Memory B cell (primary cell): ENCODE data around the gene NSMCE1.

ENCODE experiments used
- ATAC-seq: fragments of 150-1000 bp; cut with Tn5 transposase; 2 replicates; pipeline ENCODE4 v1.10.0; 2021; ENCODE audit warnings: low read depth, mild to moderate bottlenecking, moderate library complexity
- DNase-seq, 2 donors: peaks; one replicate each; pipeline ENCODE4 v3.0.0; 2022; ENCODE audit warnings: low spot score in 2 of 2
- H3K27ac Mint-ChIP-seq: one replicate; pipeline ENCODE4 v1.8.0; 2022; ENCODE audit warnings: mild to moderate bottlenecking, moderate library complexity, mixed read lengths
- H3K27me3 Mint-ChIP-seq: one replicate; pipeline ENCODE4 v1.8.0; 2022; ENCODE audit warnings: mixed read lengths
- H3K36me3 Mint-ChIP-seq: one replicate; pipeline ENCODE4 v1.8.0; 2022; ENCODE audit warnings: mild to moderate bottlenecking, mixed read lengths
- H3K4me1 Mint-ChIP-seq: one replicate; pipeline ENCODE4 v1.8.0; 2022; ENCODE audit warnings: mixed read lengths
- H3K4me3 Mint-ChIP-seq: one replicate; pipeline ENCODE4 v1.8.0; 2022; ENCODE audit warnings: mild to moderate bottlenecking, moderate library complexity, mixed read lengths
- H3K9me3 Mint-ChIP-seq: one replicate; pipeline ENCODE4 v1.8.0; 2022; ENCODE audit warnings: mixed read lengths

NSMCE1 gene

DNA sequence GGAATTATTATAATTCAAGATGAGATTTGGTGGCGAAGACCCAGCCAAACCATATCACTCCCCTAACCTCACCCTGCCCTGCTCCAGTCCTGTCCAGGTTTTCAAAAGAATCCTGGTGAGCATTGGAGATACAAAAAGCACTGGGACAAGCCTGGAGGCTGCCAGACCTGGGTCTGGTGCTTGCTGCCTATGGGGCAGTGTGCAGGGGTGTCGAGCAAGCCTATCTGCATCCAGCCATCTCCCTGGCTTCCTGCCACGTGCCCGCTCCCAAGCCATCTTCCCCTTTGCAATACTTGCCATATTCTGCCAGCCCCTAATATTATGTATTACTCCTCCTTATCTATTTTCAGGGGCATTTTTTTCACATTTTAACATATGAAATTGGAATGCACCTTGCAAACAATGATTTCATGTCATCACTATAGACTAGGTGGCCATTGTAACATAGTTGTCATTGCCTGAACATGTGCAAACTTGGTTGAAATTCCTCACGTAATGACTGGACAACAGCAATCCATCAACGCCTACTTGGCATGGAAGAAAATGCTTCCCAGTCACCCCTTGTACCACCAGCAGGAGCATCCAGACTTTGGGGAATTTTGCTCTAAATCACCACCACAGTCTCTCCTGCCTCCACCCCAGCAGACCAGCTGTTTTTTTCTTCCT, 73.4 kb downstream of the NSMCE1 start:
- Mint-ChIP-seq H3K4me1 (peaks cover 20% of the 10 kb centered on the region), H3K27me3 (peaks cover 4% of the 10 kb centered on the region), H3K4me3 (no peak overlapping the region), H3K36me3 (no peaks in the 10 kb centered on the region), H3K27ac (no peak overlapping the region), H3K9me3 (peaks cover 3% of the 10 kb centered on the region)
- no peak for DNase-seq
- no peak for ATAC-seq

- Mint-ChIP-seq H3K4me1 (peaks cover 8% of the 10 kb centered on the region), H3K4me3 (no peak overlapping the region), H3K27me3 (peaks cover 8% of the 10 kb centered on the region), H3K36me3 (no peaks in the 10 kb centered on the region), H3K9me3 (peaks cover 2% of the 10 kb centered on the region), H3K27ac (no peak overlapping the region)
- DNase-seq (no peak), ATAC-seq (no peak)
These were observed 75.1 kb downstream of the NSMCE1 start for GRCh38 chr16:27193300-27193990.

- Mint-ChIP-seq H3K27me3 (peaks cover 4% of the 10 kb centered on the region), H3K4me3 (no peak overlapping the region), H3K27ac (no peak overlapping the region), H3K36me3 (no peaks in the 10 kb centered on the region), H3K4me1 (no peaks in the 10 kb centered on the region), H3K9me3 (peaks cover 2% of the 10 kb centered on the region)
- no peak for ATAC-seq
- DNase-seq: no peak
These were observed 77.1 kb downstream of the NSMCE1 start for GRCh38 chr16:27191352-27191924.

DNA sequence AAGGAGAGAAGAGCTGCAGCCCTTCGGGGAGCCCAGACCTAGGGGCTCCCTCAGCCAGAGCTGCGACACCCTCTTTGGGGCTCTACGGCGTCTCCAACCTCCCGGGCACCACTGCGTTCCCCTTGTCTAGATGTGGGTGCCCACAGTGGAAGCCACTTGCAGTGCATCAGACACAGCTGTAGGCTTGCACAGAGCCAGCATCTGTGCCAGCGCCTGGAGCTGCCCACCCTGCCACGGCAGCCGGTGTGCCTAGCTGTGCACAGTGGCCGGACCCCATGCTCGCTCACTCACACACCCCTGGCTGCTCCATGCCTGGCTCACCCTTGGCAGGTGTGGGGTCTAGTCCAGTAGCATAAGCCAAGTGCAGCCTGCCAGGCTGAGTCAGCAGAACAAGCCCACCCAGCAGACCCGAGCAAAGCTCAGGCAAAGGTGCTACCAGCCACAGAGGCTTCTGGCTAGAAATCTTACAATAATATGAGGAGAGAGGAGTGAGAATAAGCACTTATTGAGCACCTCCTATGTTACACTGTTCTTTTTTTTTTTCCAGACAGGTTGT, 78.2 kb downstream of the NSMCE1 start:
- no peak for DNase-seq

DNA sequence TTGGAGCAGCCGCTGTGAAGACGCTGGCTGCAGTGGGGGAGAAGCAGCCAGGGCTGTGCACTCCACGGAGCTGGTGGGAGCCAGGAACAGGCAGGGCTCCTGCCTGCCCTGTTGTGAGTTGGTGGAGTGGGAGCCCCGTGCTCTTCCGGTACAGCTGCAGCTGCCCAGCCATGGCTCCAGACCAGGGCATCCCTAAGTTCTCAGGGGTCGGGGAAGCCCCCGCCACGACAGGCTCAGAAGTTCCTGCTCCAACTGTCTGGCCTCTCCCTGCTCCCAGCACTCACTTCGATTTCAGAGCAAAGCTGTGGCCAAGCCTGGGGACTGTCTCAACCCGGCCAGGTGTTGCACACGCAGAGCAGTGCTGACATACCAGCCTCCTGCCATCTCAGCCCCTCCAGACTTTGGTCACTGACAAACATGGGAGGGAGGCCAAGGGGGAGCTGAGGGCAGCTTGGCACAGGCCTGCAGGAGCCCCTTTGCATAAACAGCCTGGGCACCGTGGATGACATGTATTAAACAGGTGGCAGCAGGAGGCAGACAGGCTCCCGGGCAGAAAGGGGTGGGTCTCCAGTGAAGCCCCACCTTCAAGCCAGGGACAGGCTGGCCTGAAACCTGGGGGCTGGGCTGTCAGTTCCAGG, 79.1 kb downstream of the NSMCE1 start:
- peaks cover 4% of the 10 kb centered on the region for H3K27me3 Mint-ChIP-seq
- no peak overlapping the region for H3K27ac Mint-ChIP-seq
- no peak overlapping the region for H3K4me3 Mint-ChIP-seq
- DNase-seq: no peak
- no peaks in the 10 kb centered on the region for H3K4me1 Mint-ChIP-seq
- H3K9me3 Mint-ChIP-seq: no peaks in the 10 kb centered on the region
- no peak for ATAC-seq
- no peaks in the 10 kb centered on the region for H3K36me3 Mint-ChIP-seq

More for the DNA sequence above, 78.2 kb downstream of the NSMCE1 start:
- no peak overlapping the region for H3K27ac Mint-ChIP-seq
- H3K36me3 Mint-ChIP-seq: no peaks in the 10 kb centered on the region
- H3K27me3 Mint-ChIP-seq: peaks cover 4% of the 10 kb centered on the region
- no peak for ATAC-seq
- no peak overlapping the region for H3K4me3 Mint-ChIP-seq
- H3K4me1 Mint-ChIP-seq: no peaks in the 10 kb centered on the region
- H3K9me3 Mint-ChIP-seq: no peaks in the 10 kb centered on the region

GRCh38 chr16:27188633-27189032, 79.9 kb downstream of the NSMCE1 start:
- Mint-ChIP-seq H3K4me3 (no peak overlapping the region), H3K27me3 (peaks cover 4% of the 10 kb centered on the region), H3K27ac (no peak overlapping the region), H3K36me3 (no peaks in the 10 kb centered on the region), H3K4me1 (no peaks in the 10 kb centered on the region), H3K9me3 (no peaks in the 10 kb centered on the region)
- DNase-seq: no peak
- ATAC-seq: no peak

DNA sequence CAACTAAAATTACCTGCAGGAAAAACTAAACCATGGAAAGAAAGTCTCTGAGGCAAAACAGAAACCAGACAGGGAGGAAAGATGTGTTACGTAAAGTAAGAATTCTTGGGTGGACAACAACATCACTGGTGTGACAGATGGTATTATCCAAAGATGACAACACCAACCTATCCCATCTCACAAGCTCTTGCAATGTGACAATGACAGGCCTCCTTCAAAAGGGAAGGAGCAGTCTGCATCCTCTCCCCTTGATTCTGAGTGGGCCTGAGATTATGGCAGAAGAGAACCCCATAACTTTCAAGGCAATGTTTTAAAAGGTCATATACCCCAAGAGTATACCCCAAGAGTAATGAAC, 82.8 kb downstream of the NSMCE1 start:
- H3K4me1 Mint-ChIP-seq: no peaks in the 10 kb centered on the region
- DNase-seq (no peak), ATAC-seq (no peak)
- peaks cover 5% of the 10 kb centered on the region for H3K27me3 Mint-ChIP-seq
- no peaks in the 10 kb centered on the region for H3K9me3 Mint-ChIP-seq
- H3K27ac Mint-ChIP-seq: no peak overlapping the region
- no peak overlapping the region for H3K4me3 Mint-ChIP-seq
- no peaks in the 10 kb centered on the region for H3K36me3 Mint-ChIP-seq

DNA sequence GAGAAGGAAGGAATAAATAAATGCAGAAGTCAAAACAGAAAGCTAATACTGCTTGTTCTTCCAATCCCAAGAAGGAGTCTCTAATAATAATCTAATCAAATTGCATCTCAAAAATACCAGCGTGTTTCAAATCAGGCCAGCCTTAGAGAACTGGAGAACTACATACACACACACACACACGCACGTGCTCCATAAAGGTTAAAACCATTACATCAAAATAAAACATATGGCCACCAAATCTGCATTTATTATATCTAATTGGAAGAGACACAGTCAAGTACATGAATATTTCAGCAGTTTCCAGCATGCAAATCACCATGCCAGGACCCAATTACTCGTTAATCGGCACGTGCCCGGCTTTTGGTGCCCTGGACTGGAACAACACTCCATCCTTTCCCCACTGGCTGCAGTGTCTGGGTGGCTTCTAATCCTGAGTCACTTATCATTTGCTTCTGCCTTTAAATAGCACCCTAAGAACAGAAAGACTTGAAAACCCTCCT, 85.6 kb downstream of the NSMCE1 start:
- Mint-ChIP-seq H3K27ac (no peak overlapping the region), H3K9me3 (no peaks in the 10 kb centered on the region), H3K4me1 (peaks cover 4% of the 10 kb centered on the region), H3K36me3 (no peaks in the 10 kb centered on the region), H3K4me3 (no peak overlapping the region), H3K27me3 (peaks cover 1% of the 10 kb centered on the region)
- DNase-seq (no peak), ATAC-seq (no peak)

DNA sequence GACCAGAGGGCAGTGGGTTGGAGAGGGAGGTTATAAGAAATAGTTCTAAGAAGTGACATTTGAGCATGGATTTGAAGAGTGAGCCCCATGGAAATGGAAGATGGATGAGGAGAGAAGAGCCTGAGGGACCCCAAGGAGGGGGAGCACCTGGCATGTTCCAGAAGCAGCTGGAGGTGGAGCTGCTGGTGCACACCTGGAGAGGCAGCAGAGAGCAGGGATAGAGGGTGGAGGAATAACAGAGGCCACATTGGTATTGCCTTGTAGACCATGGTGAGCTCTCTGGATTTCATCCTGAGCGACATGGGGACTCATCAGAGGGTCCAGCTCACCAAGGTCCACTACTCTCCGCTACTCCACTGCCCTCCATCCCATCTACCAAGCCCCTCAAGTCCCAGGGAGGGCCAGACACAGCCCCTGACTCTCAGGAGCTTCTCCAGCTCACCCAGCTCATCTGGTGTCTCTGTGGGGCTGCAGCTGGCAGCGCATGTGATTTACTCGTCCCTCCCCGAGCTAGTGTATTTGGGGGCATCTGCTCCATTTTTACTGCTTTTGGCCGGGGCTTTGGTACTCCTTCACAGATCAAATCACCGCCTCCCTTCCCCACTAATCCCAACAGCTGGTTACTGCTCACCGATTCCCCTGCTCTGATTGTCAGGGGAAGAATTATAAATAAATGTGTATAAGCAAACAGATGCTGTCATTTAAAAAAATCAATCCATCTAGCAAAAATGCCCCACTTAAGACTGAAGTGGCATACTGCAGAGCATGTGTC, 87.4 kb downstream of the NSMCE1 start:
- DNase-seq (no peak), ATAC-seq (no peak)
- Mint-ChIP-seq H3K4me1 (peaks cover 4% of the 10 kb centered on the region), H3K27me3 (peaks cover 1% of the 10 kb centered on the region), H3K27ac (no peak overlapping the region), H3K36me3 (no peaks in the 10 kb centered on the region), H3K9me3 (no peaks in the 10 kb centered on the region), H3K4me3 (no peak overlapping the region)

DNA sequence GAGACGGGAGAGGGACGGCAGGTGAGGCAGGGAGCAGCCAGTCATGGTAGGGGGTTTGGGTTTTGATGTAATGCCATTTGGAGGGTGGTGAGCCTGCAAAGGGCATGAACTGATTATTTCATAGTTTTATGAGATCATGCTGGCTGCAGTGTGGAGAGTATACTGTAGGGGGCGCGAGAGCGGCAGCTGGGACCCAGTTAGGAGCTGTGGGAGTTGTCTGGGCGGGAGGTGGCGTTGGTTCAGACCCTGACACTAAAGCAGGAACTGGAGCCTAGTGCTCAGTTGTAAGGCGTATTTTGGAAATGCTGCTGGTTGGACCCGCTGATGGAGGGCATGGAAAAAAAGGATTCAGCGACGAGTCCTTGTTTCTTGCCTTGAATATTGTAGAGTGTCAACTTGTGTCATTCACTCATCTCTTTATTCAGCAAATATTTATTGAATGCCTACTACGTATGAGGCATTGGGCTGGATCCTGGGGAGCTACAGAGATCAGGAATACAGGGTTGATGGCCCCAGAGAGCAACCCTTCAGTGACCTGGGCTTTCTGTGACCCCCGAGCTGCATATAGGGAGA, 89.0 kb downstream of the NSMCE1 start:
- no peak overlapping the region for H3K27ac Mint-ChIP-seq
- no peaks in the 10 kb centered on the region for H3K36me3 Mint-ChIP-seq
- H3K9me3 Mint-ChIP-seq: no peaks in the 10 kb centered on the region
- H3K4me3 Mint-ChIP-seq: no peak overlapping the region
- peak; percentile 76 to 78 for DNase-seq
- ATAC-seq: peak; percentile 98
- H3K27me3 Mint-ChIP-seq: peaks cover 1% of the 10 kb centered on the region
- H3K4me1 Mint-ChIP-seq: peaks cover 10% of the 10 kb centered on the region

DNA sequence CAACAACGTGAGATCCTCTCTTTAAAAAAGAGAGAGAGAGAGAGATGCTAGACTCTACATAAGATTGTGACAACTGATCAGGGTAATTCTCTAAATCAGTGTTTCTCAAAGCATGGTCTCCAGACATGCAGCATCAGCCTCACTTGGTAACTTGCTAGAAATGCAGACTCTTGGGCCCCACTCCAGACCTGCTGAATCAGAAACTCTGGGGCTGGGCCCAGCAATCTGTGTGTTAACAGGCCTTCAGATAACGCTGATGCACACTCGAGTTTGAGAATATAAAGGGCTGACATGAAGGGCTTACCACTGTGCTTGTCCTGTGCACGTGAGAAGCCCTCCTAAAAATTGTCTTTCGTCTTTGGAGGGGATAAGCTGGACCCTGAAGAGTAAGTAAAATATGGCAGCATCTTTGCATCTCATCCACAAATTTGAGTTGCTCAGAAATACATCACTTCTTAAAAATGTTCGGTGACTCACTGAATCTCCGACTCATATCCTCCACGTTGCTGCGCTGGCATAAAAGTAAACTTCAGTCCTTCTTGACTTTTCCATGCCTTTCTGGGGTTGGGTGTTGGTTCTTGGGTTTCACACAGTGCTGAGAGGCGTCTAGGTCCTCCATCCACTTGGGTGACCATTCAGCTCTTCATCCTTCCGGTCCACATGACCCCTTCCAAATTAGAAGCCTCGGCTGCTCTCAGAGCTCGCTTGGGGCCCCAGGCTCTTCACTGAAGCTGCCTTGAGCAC, 91.4 kb downstream of the NSMCE1 start:
- DNase-seq: no peak
- Mint-ChIP-seq H3K9me3 (no peaks in the 10 kb centered on the region), H3K27me3 (peaks cover 1% of the 10 kb centered on the region), H3K4me3 (no peak overlapping the region), H3K27ac (no peak overlapping the region), H3K4me1 (peaks cover 19% of the 10 kb centered on the region), H3K36me3 (no peaks in the 10 kb centered on the region)
- ATAC-seq: no peak

DNA sequence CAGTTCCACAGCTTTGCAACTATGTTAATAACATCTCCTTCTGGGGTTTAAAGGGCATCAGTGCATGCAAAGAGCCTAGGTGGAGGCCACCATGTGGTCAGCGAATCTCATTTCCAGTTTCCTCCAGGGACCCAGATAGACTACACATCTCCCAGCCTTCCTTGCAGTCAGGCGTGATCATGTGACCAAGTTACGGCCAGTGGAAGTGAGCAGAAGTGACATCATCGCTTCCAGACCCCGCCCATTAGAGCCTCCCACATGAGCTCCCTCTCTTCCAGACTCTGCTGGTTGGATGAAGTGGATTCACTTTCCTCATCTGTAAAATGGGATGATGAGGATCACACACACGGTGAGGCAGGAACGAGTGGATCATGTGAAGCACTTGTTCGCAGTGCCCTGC, 92.7 kb downstream of the NSMCE1 start:
- no peaks in the 10 kb centered on the region for H3K27me3 Mint-ChIP-seq
- H3K4me3 Mint-ChIP-seq: no peak overlapping the region
- ATAC-seq: no peak
- H3K9me3 Mint-ChIP-seq: peaks cover 3% of the 10 kb centered on the region
- H3K4me1 Mint-ChIP-seq: peaks cover 22% of the 10 kb centered on the region
- no peak overlapping the region for H3K27ac Mint-ChIP-seq
- DNase-seq: no peak
- peaks cover 3% of the 10 kb centered on the region for H3K36me3 Mint-ChIP-seq
